Neural progenitor cell (in vitro differentiated cells): ENCODE results near the gene AMER2. TPM values are rescaled to one million over a fixed set of nuclear protein-coding genes. Genes with fewer than 3 reads are reported as not detected.

Experiments
- DNase-seq: peaks from one replicate; pipeline ENCODE4 v3.0.0-alpha.2; 2016; ENCODE audit warnings: low spot score
- H2AFZ ChIP-seq: fragments of 200-600 bp; sonication (generic); replicated peaks from 2 replicates; pipeline ENCODE4 v1.6.1; 2016; ENCODE audit warnings: antibody characterized with exemption
- H3F3A ChIP-seq: fragments of 200-600 bp; sonication (generic); 2 replicates; pipeline ENCODE4 v1.6.1; 2016; ENCODE audit warnings: antibody characterized with exemption, low read depth
- H3K27ac ChIP-seq: fragments of 200-600 bp; sonication (generic); 2 replicates; pipeline ENCODE4 v1.5.1; 2016; ENCODE audit warnings: mild to moderate bottlenecking
- H3K27me3 ChIP-seq: fragments of 200-600 bp; sonication (generic); 2 replicates; pipeline ENCODE4 v1.6.1; 2016; ENCODE audit warnings: mild to moderate bottlenecking, moderate library complexity
- H3K36me3 ChIP-seq: fragments of 200-600 bp; sonication (generic); 2 replicates; pipeline ENCODE4 v1.5.1; 2016
- H3K4me1 ChIP-seq: fragments of 200-600 bp; sonication (generic); 2 replicates; pipeline ENCODE4 v1.6.1; 2016; ENCODE audit warnings: mixed run types
- H3K4me2 ChIP-seq: fragments of 200-600 bp; sonication (generic); 2 replicates; pipeline ENCODE4 v1.6.1; 2016
- H3K4me3 ChIP-seq: fragments of 200-600 bp; sonication (generic); 2 replicates; pipeline ENCODE4 v1.5.1; 2016
- H3K79me2 ChIP-seq: fragments of 200-600 bp; sonication (generic); 2 replicates; pipeline ENCODE4 v1.6.1; 2016; ENCODE audit warnings: low read depth
- H3K9ac ChIP-seq: fragments of 200-600 bp; sonication (generic); 2 replicates; pipeline ENCODE4 v1.6.1; 2016
- H3K9me3 ChIP-seq: fragments of 200-600 bp; sonication (generic); 2 replicates; pipeline ENCODE4 v1.5.1; 2016; ENCODE audit warnings: low read depth
- H4K20me1 ChIP-seq: fragments of 200-600 bp; sonication (generic); 2 replicates; pipeline ENCODE4 v1.6.1; 2016; ENCODE audit warnings: low read depth
- H3K27ac Mint-ChIP-seq: 3 replicates; pipeline ENCODE4 v1.8.0; 2021; ENCODE audit warnings: mixed read lengths
- H3K27me3 Mint-ChIP-seq: 2 replicates; pipeline ENCODE4 v1.8.0; 2022; ENCODE audit warnings: low read depth, mild to moderate bottlenecking, inconsistent platforms, moderate library complexity, mixed read lengths; ENCODE audit not compliant: insufficient read depth
- H3K36me3 Mint-ChIP-seq: 3 replicates; pipeline ENCODE4 v1.8.0; 2021; ENCODE audit warnings: mixed read lengths
- H3K4me1 Mint-ChIP-seq: 3 replicates; pipeline ENCODE4 v1.8.0; 2021; ENCODE audit warnings: mixed read lengths
- H3K4me3 Mint-ChIP-seq: 3 replicates; pipeline ENCODE4 v1.8.0; 2021; ENCODE audit warnings: mild to moderate bottlenecking, moderate library complexity, mixed read lengths
- H3K9me3 Mint-ChIP-seq: 3 replicates; pipeline ENCODE4 v1.8.0; 2020; ENCODE audit warnings: mixed read lengths
- EZH2 ChIP-seq: fragments of 200-600 bp; sonication (generic); IDR thresholded peaks from 2 replicates; pipeline ENCODE4 v1.6.1; 2017; ENCODE audit warnings: antibody characterized with exemption, mild to moderate bottlenecking, moderate library complexity
- EZH2phosphoT487 ChIP-seq: fragments of 200-600 bp; sonication (generic); IDR thresholded peaks from 2 replicates; pipeline ENCODE4 v1.6.1; 2017; ENCODE audit warnings: antibody characterized with exemption
- total RNA-seq: library from RNA; depleted of rRNA; stranded (reverse); fragments of >200 nt; gene quantifications from 2 replicates; pipeline ENCODE4 v1.2.3, GENCODE V29; 2015; ENCODE audit warnings: low replicate concordance
- TF ChIP-seq, protein P1 (sequence below): fragments of 200-600 bp; sonication (generic); IDR thresholded peaks from 2 replicates; pipeline ENCODE4 v1.5.1; 2017; ENCODE audit warnings: antibody characterized with exemption, mild to moderate bottlenecking

Gene AMER2
- total RNA-seq, 1 donor from 2014 or later: not detected

DNA sequence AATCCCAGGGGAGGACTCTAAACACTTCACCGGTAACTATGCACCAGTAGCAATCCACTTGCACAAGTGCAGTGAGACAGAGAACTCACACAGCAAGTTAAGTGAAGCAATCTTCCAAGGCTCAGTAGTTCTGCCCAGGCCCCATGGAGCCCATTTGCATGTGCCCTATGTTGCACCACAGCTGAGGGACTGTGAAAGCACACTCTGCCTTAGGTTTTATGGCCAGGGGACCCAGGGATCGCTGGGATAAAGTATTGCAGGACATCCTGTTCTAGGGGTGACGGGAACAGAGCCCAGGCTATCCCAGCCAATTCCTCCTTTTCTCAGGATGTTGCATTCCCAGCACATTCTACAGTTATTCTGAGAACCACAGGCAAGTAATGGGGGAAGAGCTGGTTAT is 6.0 kb upstream of the AMER2 start:
- H3K4me3 ChIP-seq: no peak overlapping the region
- peaks cover 20% of the 10 kb centered on the region for H3K27me3 Mint-ChIP-seq
- TF ChIP-seq EZH2 (no peak), EZH2phosphoT487 (no peak)
- H3K36me3 Mint-ChIP-seq: peaks cover 6% of the 10 kb centered on the region
- peaks cover 46% of the 10 kb centered on the region for H3K4me1 Mint-ChIP-seq
- H3K27ac Mint-ChIP-seq: no peak overlapping the region
- H3K4me3 Mint-ChIP-seq: no peak overlapping the region
- H3K36me3 ChIP-seq: no peaks in the 10 kb centered on the region
- no peaks in the 10 kb centered on the region for H3K79me2 ChIP-seq
- H3K27me3 ChIP-seq: peaks cover 14% of the 10 kb centered on the region
- no peak overlapping the region for H3K9ac ChIP-seq
- DNase-seq: no peak
- H3K9me3 Mint-ChIP-seq: peaks cover 47% of the 10 kb centered on the region
- no peak overlapping the region for H3K4me2 ChIP-seq
- peaks cover 24% of the 10 kb centered on the region for H3K4me1 ChIP-seq
- H2AFZ ChIP-seq: no peak overlapping the region
- no peaks in the 10 kb centered on the region for H3K9me3 ChIP-seq
- no peak overlapping the region for H3K27ac ChIP-seq
- H4K20me1 ChIP-seq: no peaks in the 10 kb centered on the region
- peaks cover 13% of the 10 kb centered on the region for H3F3A ChIP-seq

DNA sequence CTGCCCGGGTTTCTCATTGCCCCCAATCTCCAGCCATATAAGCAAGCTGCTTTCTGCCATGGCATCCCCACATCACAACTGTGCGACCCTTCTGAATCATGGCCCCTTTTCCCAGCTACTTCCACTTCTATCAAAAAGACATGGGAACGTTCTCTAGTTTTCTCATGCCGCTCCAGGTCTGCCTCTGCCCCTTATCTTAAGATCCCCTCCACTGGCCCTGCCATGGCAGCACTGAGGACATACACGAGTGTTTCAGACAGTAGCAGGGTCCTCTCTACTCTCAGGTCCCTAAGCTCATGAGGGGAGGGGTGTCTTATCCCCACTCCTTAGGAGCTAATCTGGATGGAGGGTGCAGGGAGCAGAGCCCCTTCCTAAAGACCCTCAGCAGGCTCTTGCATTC is 5.5 kb upstream of the AMER2 start:
- TF ChIP-seq, protein P1, sequence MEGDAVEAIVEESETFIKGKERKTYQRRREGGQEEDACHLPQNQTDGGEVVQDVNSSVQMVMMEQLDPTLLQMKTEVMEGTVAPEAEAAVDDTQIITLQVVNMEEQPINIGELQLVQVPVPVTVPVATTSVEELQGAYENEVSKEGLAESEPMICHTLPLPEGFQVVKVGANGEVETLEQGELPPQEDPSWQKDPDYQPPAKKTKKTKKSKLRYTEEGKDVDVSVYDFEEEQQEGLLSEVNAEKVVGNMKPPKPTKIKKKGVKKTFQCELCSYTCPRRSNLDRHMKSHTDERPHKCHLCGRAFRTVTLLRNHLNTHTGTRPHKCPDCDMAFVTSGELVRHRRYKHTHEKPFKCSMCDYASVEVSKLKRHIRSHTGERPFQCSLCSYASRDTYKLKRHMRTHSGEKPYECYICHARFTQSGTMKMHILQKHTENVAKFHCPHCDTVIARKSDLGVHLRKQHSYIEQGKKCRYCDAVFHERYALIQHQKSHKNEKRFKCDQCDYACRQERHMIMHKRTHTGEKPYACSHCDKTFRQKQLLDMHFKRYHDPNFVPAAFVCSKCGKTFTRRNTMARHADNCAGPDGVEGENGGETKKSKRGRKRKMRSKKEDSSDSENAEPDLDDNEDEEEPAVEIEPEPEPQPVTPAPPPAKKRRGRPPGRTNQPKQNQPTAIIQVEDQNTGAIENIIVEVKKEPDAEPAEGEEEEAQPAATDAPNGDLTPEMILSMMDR: no peak
- no peak for TF ChIP-seq EZH2
- TF ChIP-seq EZH2phosphoT487: no peak

DNA sequence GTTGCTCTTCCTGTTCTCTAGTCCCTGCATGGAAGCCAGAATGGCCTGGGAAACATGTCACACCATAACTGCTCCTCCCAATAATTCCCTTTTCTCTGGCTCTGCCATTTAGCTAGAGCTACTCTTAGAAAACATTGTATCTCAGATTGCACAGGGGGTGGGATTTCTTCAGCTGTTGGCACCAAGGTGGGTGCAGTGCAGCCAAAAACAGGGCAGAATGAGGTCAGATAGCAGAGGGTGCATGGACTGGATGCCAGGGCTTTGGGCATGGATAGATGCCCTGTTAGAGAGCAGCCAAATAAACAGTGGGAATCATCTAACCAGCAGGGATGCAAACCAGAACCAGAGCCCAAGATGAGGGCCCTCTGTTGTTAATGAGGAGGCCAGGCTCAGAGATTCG is 4.9 kb upstream of the AMER2 start:
- peaks cover 4% of the 10 kb centered on the region for H4K20me1 ChIP-seq
- H3K36me3 Mint-ChIP-seq: peaks cover 6% of the 10 kb centered on the region
- peaks cover 47% of the 10 kb centered on the region for H3K9me3 Mint-ChIP-seq

More for the DNA sequence above, 5.5 kb upstream of the AMER2 start:
- DNase-seq: no peak
- Mint-ChIP-seq H3K9me3 (peaks cover 47% of the 10 kb centered on the region), H3K36me3 (peaks cover 6% of the 10 kb centered on the region), H3K27ac (peak overlapping the region; percentile 17), H3K4me3 (no peak overlapping the region), H3K4me1 (peaks cover 49% of the 10 kb centered on the region), H3K27me3 (peaks cover 18% of the 10 kb centered on the region)
- peaks cover 19% of the 10 kb centered on the region for H3K27me3 ChIP-seq
- no peaks in the 10 kb centered on the region for H3K36me3 ChIP-seq
- H3K4me1 ChIP-seq: peaks cover 24% of the 10 kb centered on the region
- no peak overlapping the region for H3K4me2 ChIP-seq
- H3F3A ChIP-seq: peaks cover 13% of the 10 kb centered on the region
- H3K79me2 ChIP-seq: no peaks in the 10 kb centered on the region
- no peaks in the 10 kb centered on the region for H3K9me3 ChIP-seq
- no peak overlapping the region for H3K4me3 ChIP-seq
- no peaks in the 10 kb centered on the region for H4K20me1 ChIP-seq
- H2AFZ ChIP-seq: no peak overlapping the region
- no peak overlapping the region for H3K9ac ChIP-seq
- no peak overlapping the region for H3K27ac ChIP-seq

DNA sequence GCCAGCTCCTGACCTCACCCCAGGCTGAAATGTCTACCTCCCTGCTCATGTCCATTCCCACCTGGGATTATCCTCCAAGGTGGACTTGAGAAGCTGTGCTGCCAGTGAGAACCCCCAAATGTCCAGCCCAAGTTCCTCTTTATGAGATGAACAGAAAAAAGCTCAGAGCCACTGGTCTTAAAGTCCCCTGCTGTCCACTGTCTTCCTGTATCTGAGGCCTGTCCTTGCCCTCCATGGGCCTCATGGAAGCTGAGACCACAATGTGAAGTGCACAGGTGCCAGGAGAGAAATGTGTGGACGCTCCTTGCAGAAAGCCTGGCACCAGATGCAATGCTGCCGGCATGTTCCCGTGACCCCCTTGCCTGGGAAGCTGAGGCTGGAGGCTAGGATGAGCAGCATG is 3.3 kb upstream of the AMER2 start:
- Mint-ChIP-seq H3K27ac (peak overlapping the region; percentile 91), H3K4me1 (peaks cover 45% of the 10 kb centered on the region), H3K9me3 (peaks cover 47% of the 10 kb centered on the region), H3K27me3 (peaks cover 28% of the 10 kb centered on the region), H3K36me3 (peaks cover 6% of the 10 kb centered on the region), H3K4me3 (no peak overlapping the region)
- H4K20me1 ChIP-seq: peaks cover 14% of the 10 kb centered on the region
- no peak for DNase-seq
- H3K79me2 ChIP-seq: no peaks in the 10 kb centered on the region
- H3K9ac ChIP-seq: no peak overlapping the region
- no peak overlapping the region for H3K4me3 ChIP-seq
- no peak overlapping the region for H3K4me2 ChIP-seq
- peaks cover 19% of the 10 kb centered on the region for H3K4me1 ChIP-seq
- no peak overlapping the region for H2AFZ ChIP-seq
- peaks cover 6% of the 10 kb centered on the region for H3F3A ChIP-seq
- no peaks in the 10 kb centered on the region for H3K36me3 ChIP-seq
- no peaks in the 10 kb centered on the region for H3K9me3 ChIP-seq
- H3K27me3 ChIP-seq: peaks cover 41% of the 10 kb centered on the region
- TF ChIP-seq EZH2phosphoT487 (no peak), EZH2 (no peak)
- TF ChIP-seq, protein P1: no peak
- no peak overlapping the region for H3K27ac ChIP-seq

More for the DNA sequence above, 4.9 kb upstream of the AMER2 start:
- H3K36me3 ChIP-seq: no peaks in the 10 kb centered on the region
- Mint-ChIP-seq H3K27ac (peak overlapping the region; percentile 67), H3K27me3 (peaks cover 21% of the 10 kb centered on the region), H3K4me3 (no peak overlapping the region), H3K4me1 (peaks cover 52% of the 10 kb centered on the region)
- H3K9me3 ChIP-seq: no peaks in the 10 kb centered on the region
- no peak overlapping the region for H3K9ac ChIP-seq
- H3K4me1 ChIP-seq: peaks cover 30% of the 10 kb centered on the region
- H3K4me2 ChIP-seq: no peak overlapping the region
- no peak overlapping the region for H3K27ac ChIP-seq
- H2AFZ ChIP-seq: no peak overlapping the region
- H3K4me3 ChIP-seq: no peak overlapping the region
- H3F3A ChIP-seq: peaks cover 14% of the 10 kb centered on the region
- no peaks in the 10 kb centered on the region for H3K79me2 ChIP-seq
- no peak for DNase-seq
- TF ChIP-seq EZH2: no peak
- TF ChIP-seq EZH2phosphoT487: no peak
- TF ChIP-seq, protein P1: no peak
- peaks cover 25% of the 10 kb centered on the region for H3K27me3 ChIP-seq
